HUES6 (cell line): ENCODE results near the gene IQCK.

Source experiments
- H3K27ac ChIP-seq: 2 replicates; pipeline ENCODE4 v1.7.0; 2013; ENCODE audit warnings: low read depth, mild to moderate bottlenecking, low read length, inconsistent platforms
- H3K27me3 ChIP-seq: 2 replicates; pipeline ENCODE4 v1.6.1; 2013; ENCODE audit warnings: low read length; ENCODE audit not compliant: control insufficient read depth, insufficient read depth
- H3K36me3 ChIP-seq: 2 replicates; pipeline ENCODE4 v1.6.1; 2013; ENCODE audit warnings: low read length; ENCODE audit not compliant: control insufficient read depth, insufficient read depth
- H3K4me1 ChIP-seq: 2 replicates; pipeline ENCODE4 v1.6.1; 2013; ENCODE audit warnings: low read length; ENCODE audit not compliant: control insufficient read depth, insufficient read depth
- H3K4me3 ChIP-seq: 2 replicates; pipeline ENCODE4 v1.5.1; 2013; ENCODE audit warnings: low read depth, low read length
- H3K9ac ChIP-seq: one replicate; pipeline ENCODE4 v1.6.1; 2013; ENCODE audit warnings: mild to moderate bottlenecking, low read length
- H3K9me3 ChIP-seq: 2 replicates; pipeline ENCODE4 v1.6.1; 2013; ENCODE audit warnings: low read depth, low read length; ENCODE audit not compliant: control insufficient read depth, insufficient read depth

The IQCK gene

DNA sequence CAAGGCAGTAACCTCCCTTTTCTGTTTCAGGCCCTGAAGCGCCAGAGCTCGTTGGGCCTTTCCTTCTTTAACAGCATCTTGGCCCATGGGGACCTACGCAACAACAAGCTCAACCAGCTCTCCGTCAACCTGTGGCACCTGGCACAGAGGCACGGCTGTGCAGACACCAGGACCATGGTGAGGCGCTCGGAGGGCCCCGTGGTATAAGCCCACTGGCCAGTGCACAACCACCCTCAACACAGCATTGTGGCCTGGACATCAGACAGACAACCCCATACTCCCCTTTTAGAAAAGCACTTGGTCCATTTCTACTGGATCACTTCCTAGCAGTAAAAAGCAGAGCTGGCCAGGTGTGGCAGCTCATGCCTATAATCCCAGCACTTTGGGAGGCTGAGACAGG is 18.6 kb upstream of the IQCK start:
- H3K4me1 ChIP-seq: no peaks in the 10 kb centered on the region
- H3K9me3 ChIP-seq: no peaks in the 10 kb centered on the region; the same call in 1 of the 2 replicates
- no peak overlapping the region for H3K9ac ChIP-seq
- H3K27ac ChIP-seq: no peak overlapping the region
- H3K27me3 ChIP-seq: no peaks in the 10 kb centered on the region
- no peak overlapping the region for H3K4me3 ChIP-seq
- peaks cover 76% of the 10 kb centered on the region for H3K36me3 ChIP-seq

DNA sequence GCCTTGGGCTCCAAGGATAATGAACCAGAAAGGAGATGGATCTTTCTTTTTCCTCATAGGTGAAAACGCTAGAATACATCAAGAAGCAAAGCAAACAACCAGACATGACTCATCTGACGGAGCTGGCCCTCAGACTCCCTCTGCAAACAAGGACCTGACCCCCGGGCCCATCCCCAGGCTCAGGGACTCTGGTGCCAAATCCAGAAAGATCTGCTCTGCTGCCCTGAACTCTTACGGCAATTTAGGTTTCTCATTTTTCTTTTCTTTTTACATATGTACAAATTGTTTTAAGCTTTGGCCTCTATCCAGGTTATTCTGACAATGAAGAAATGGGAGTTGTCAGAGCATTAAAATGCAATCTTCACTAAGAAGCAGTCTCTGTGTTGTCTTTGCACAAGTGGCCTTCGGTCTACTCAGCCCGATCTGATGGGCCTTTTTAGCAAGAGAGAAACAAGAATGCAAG is 17.7 kb upstream of the IQCK start:
- Histone ChIP-seq H3K36me3 (peaks cover 84% of the 10 kb centered on the region), H3K27ac (no peak overlapping the region), H3K4me1 (no peaks in the 10 kb centered on the region), H3K9me3 (no peaks in the 10 kb centered on the region; the same call in 1 of the 2 replicates), H3K9ac (no peak overlapping the region), H3K27me3 (no peaks in the 10 kb centered on the region), H3K4me3 (no peak overlapping the region)

DNA sequence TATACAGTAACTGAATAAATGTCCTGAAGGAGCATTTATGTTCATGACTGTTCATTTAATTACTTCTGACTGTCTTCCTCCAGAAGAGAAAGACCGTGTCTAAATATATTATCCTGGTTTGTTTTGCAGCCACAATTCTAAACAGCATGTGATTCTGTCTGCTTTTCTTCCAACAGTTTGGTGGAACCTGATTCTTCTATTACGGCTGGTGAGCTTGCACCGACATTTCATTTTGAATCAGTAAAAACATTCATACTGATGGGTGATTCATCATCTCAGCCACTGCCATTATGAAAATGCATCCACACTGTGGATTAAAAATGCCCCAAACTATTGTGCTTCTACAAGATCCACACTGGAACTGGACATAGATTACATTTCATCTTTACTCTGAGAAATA is 17.0 kb upstream of the IQCK start:
- Histone ChIP-seq H3K4me1 (no peaks in the 10 kb centered on the region), H3K9ac (no peak overlapping the region), H3K9me3 (no peaks in the 10 kb centered on the region; the same call in 1 of the 2 replicates), H3K27ac (no peak overlapping the region), H3K4me3 (no peak overlapping the region), H3K27me3 (no peaks in the 10 kb centered on the region), H3K36me3 (peaks cover 89% of the 10 kb centered on the region)

DNA sequence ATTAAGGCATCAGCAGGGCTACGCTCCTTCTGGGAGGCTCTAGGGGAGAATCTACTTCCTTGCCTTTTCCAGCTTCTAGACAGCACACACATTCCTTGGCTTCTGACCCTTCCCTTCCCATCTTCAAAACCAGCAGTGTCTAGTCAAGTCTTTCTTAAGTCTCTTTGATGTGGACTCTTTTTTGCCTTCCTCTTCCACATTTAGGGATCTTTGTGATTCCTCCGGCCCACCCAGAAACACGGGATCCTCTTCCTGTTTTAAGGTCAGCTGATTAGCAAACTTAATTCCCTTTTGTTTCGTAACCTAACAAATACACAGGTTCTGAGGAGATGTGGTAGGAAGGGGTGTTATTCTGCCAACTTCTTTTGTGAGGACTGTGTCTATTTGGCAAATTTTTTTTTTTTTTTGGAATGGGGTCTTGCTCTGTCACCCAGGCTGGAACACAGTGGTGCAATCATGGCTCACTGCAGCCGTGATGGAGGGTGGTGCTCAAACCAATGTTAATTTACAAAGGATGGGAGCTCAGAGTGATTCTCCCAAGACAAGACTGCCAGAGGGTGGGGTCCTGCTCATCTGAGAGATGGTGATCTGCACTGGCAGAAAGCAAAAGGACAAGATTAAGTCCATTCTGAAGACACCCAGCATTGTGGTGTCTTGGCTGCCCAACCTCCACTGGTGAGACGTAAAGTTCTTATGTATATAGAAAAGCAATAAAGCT is 14.7 kb upstream of the IQCK start:
- no peak overlapping the region for H3K27ac ChIP-seq
- peak overlapping the region; percentile 4 for H3K9ac ChIP-seq
- peaks cover 90% of the 10 kb centered on the region for H3K36me3 ChIP-seq
- H3K9me3 ChIP-seq: no peaks in the 10 kb centered on the region
- H3K4me3 ChIP-seq: no peak overlapping the region
- H3K4me1 ChIP-seq: peaks cover 9% of the 10 kb centered on the region
- no peaks in the 10 kb centered on the region for H3K27me3 ChIP-seq

DNA sequence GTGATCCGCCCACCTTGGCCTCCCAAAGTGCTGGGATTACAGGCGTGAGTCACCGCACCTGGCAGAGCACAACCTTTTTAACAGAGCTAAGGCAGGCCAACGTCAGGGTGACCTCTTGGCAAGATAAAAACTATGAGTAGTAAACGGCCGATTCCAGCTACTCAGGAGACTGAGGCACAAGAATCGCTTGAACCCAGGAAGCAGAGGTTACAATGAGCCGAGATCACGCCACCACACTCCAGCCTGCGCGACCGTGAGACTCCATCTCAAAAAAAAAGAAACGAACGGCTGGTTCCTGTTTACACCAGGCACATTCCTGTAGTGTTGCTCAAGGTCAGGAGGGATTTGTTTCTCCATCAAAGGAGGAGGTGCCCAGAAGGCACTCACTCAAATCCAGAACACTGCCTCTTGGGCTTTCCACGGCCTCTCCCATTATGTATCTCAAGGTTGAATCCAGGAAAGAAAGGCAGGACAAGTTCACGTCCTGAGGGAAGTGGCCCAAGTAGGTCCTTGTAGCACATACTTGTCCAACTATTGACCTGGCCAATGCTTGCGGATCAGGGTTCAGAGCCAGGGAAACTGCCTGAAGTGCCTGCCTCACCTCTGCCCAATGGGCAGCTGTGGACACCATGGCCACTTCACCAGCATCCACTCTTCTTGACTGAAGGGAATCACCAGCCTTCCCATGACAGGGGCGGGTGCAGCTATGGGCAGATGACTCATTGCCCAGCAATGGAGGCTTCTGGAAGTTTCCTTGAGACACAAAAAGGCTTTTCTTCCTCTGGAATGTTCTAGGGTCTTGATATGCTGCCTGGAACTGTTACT is 13.5 kb upstream of the IQCK start:
- H3K27me3 ChIP-seq: no peaks in the 10 kb centered on the region
- peaks cover 90% of the 10 kb centered on the region for H3K36me3 ChIP-seq
- H3K4me3 ChIP-seq: no peak overlapping the region
- no peak overlapping the region for H3K27ac ChIP-seq
- peaks cover 21% of the 10 kb centered on the region for H3K4me1 ChIP-seq
- no peaks in the 10 kb centered on the region for H3K9me3 ChIP-seq
- H3K9ac ChIP-seq: no peak overlapping the region

GRCh38 chr16:19705146-19705501 is 12.9 kb upstream of the IQCK start:
- peaks cover 92% of the 10 kb centered on the region for H3K36me3 ChIP-seq
- no peak overlapping the region for H3K27ac ChIP-seq

DNA sequence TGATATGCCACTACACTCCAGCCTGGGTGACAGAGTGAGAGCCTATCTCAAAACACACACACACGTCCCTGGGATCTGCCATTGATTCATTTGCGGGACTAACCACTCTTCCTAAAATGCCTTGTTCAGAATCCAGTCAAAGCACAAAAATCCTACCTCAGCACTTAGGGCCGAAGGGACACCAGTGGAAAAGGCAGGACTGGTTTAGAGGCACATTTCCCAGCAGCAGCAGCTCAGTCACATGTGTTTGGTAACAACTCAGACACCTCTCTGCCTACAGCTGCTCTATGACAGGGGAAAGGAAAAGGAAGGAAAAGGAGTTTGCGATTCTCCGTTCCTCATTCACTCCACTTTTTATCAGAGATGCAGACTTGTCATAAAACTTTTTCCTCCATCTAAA is 12.2 kb upstream of the IQCK start:
- no peak overlapping the region for H3K27ac ChIP-seq
- H3K36me3 ChIP-seq: peaks cover 91% of the 10 kb centered on the region
- no peaks in the 10 kb centered on the region for H3K27me3 ChIP-seq
- H3K4me3 ChIP-seq: no peak overlapping the region
- peaks cover 34% of the 10 kb centered on the region for H3K4me1 ChIP-seq
- no peak overlapping the region for H3K9ac ChIP-seq
- no peaks in the 10 kb centered on the region for H3K9me3 ChIP-seq

More at GRCh38 chr16:19705146-19705501, 12.9 kb upstream of the IQCK start:
- Histone ChIP-seq H3K9ac (no peak overlapping the region), H3K4me3 (no peak overlapping the region), H3K27me3 (no peaks in the 10 kb centered on the region), H3K9me3 (no peaks in the 10 kb centered on the region), H3K4me1 (peaks cover 27% of the 10 kb centered on the region)

- Histone ChIP-seq H3K9ac (no peak overlapping the region), H3K4me1 (peaks cover 44% of the 10 kb centered on the region), H3K36me3 (peaks cover 93% of the 10 kb centered on the region), H3K27me3 (no peaks in the 10 kb centered on the region), H3K9me3 (no peaks in the 10 kb centered on the region), H3K27ac (no peak overlapping the region), H3K4me3 (no peak overlapping the region)
These were observed 11.2 kb upstream of the IQCK start for GRCh38 chr16:19706846-19707245.

- Histone ChIP-seq H3K36me3 (peaks cover 94% of the 10 kb centered on the region), H3K4me1 (peaks cover 53% of the 10 kb centered on the region)
These were observed 10.3 kb upstream of the IQCK start for GRCh38 chr16:19707569-19708295.

DNA sequence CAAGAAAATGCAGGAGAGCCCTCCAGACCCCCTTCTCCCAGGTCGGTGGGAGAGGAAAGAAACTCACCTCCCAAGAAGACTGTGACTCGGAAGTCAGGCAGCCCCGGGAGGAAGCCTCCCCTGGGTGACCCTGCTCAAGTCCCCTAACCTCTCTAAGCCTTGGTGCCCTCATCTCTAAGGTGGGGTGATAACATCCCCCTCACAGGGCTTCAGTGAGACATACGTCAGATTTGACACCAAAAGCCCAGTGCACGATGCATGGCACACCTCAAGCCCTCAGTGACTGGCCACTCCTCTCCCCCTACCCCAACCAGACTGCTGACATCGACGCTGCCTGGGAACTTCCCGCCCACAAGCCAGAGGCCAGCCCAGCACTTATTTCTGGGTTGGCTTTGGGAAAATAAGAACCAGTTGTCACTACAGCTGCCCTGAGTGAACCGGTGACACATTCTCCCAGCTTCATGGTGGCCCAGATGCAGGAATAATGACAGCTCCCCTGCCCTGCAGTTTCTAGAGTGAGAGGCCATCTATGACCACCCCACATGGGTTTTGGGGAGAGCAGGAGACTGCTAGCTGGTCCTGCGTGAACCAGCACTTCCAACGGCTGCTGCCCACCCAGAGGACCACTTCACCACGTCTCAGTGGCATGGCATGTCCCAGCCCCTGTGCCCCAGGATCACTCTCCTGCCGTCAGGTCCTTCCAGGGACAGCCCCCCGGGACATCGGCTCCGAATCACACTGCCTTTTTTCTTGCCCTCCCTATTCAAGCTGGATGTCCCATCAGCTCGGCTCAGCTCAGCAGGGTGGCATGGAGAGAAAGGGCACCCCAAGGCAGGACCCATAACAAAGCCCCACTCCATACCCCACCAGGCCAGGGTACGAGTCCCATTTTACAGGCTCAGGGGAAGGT is 9.5 kb upstream of the IQCK start:
- Histone ChIP-seq H3K4me3 (no peak overlapping the region), H3K4me1 (peaks cover 56% of the 10 kb centered on the region), H3K27ac (no peak overlapping the region), H3K9ac (no peak overlapping the region), H3K9me3 (no peaks in the 10 kb centered on the region), H3K36me3 (peaks cover 92% of the 10 kb centered on the region), H3K27me3 (no peaks in the 10 kb centered on the region)

More at GRCh38 chr16:19707569-19708295, 10.3 kb upstream of the IQCK start:
- no peak overlapping the region for H3K4me3 ChIP-seq
- H3K9me3 ChIP-seq: no peaks in the 10 kb centered on the region
- no peak overlapping the region for H3K9ac ChIP-seq
- H3K27me3 ChIP-seq: no peaks in the 10 kb centered on the region
- H3K27ac ChIP-seq: no peak overlapping the region
